ENCODE data around the gene NUPR2.
"Not testable (repeated sequence)": the region's sequence is repeated elsewhere in the genome, so short reads cannot be mapped to it uniquely, and the experiment has no call there.

The NUPR2 gene

DNA sequence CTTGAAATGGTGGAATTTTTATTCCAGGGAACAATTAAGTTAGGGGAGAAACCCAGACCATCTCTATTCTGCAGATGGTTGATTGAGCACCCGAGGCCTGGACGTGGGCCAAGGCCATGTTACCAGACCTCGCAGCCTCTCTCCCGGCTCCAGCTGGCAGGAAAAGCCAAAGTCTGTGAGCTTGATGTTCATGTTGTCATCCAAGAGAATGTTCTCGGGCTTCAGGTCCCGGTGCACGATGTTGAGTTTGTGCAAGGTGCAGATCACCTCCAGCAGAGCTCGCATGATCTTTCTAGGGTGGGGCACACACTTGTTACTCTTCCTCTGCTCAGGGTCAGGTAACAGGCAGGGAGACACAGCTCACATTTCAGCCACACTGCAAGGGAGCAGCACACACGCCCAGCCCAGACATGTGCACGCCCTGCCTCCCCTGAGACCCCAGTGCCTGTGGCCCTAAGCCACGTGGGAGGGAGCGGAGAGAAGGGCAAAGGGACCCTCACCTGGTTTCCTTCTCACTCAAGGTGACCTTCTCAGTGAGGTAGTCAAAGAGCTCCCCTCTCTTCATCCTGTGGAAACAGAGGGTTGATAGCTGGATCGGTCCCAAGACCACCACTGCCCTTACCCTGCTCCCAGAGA is 32.9 kb downstream of the NUPR2 start:
- no peak for DNase-seq

DNA sequence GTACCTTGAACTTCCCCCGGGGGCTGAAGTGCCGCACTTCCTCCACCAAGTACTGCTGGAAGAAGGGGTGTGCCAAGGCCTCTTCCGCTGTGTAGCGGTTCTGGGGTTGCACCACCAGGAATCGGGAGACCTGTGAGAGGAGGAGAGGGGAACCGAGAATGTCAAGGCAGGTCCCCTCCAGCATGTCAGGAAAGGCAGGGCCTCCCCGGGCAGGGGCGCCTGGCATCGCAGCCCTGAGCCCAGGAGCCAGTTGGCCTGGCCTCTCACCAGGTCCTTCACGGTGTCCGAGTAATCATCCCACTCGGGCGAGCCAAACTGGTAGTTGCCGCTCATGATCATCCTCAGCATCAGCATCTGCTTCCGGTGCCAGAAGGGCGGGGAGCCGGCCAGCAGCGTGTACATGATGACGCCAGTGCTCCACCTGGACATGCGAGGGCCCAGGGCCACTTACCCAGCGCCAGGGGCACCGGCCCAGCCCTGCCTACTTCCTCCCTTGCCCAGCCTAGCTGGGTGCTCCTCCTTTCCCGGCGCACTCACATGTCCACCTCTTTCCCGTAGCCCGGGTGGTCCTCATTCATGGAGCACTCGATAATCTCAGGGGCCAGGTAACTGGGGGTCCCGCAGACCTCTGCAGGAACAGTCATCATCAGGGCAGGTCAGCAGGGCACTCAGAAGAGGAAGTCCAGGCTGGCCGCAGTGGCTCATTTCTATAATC is 34.4 kb downstream of the NUPR2 start:
- no peak for DNase-seq

DNA sequence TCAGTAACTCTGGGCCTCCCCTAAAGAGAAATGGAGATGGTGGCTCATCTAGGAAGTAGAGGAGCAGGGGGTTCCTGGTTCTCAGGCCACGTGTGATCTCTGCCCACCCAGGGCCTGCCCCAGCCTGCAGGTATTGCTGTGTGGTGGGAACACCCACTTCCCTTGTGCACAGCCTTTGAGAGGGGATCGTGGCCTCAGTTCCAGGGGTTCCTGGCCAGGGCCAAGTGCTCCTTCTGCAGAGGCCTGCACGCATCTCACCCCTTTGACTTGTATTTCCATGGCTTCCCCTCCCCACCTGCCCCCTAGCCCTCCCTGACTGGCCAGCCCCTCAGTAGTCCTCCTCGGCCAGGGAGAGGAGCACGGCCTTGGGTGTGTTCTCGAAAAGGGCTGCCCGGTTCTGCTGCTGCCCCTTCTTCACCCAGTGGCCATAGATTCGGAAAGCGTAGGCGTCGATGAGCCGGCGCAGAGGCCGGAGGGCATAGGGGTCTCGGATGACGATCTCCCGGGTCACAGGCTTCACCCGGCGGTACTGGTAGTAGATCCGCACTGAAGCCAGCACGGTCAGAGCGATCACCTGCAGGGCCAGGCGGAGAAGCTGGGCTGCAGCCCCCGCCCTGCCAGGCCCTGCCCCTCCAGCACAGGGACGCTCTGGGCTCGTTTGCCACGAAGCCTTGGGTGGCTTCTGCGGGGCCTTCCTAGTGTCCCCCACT is 35.3 kb downstream of the NUPR2 start:
- DNase-seq = not testable (repeated sequence)

DNA sequence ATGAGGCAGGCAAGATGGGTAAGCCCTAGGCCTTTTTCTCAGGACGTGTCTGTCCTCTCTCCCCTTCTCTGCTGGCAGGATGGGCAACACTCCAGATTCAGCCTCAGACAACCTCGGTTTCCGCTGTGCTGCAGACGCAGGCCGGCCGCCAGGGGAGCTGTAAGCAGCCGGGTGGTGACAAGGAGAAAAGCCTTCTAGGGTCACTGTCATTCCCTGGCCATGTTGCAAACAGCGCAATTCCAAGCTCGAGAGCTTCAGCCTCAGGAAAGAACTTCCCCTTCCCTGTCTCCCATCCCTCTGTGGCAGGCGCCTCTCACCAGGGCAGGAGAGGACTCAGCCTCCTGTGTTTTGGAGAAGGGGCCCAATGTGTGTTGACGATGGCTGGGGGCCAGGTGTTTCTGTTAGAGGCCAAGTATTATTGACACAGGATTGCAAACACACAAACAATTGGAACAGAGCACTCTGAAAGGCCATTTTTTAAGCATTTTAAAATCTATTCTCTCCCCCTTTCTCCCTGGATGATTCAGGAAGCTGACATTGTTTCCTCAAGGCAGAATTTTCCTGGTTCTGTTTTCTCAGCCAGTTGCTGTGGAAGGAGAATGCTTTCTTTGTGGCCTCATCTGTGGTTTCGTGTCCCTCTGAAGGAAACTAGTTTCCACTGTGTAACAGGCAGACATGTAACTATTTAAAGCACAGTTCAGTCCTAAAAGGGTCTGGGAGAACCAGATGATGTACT is 36.6 kb downstream of the NUPR2 start:
- DNase-seq = no peak

DNA sequence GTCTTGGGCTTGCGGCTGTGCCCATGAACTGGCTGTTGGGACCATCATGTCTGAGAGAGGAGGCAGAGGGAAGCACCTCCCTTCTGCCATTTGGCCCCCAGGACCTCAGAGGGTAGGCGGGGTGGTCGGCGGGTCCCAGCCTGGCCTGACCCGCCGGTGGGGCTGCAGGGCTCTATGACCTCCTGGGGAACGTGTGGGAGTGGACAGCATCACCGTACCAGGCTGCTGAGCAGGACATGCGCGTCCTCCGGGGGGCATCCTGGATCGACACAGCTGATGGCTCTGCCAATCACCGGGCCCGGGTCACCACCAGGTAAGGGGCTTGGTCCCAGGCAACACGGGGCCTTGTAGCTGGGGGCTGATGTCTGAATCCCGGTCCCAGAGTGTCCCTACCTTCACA is 38.0 kb downstream of the NUPR2 start:
- DNase-seq = no peak

DNA sequence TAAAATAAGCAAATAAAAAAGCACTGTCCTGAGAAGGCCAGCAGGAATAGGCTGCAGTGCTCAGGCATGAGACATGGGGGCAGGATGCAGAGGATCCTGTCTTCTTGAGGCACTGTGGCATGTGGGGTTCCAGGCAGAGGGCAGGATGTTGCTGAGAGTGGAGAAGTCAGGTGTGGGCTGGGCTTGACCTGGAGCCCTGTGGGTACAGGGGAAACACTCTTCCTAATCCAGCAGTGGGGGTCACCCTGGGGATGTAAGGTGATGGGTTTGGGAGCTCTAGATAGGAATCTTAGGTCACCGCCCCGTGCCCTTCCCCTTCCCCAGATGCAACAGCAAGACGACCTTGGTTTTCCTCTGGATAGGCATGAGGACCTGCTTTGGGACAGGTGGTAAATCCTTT is 38.5 kb downstream of the NUPR2 start:
- DNase-seq = no peak

DNA sequence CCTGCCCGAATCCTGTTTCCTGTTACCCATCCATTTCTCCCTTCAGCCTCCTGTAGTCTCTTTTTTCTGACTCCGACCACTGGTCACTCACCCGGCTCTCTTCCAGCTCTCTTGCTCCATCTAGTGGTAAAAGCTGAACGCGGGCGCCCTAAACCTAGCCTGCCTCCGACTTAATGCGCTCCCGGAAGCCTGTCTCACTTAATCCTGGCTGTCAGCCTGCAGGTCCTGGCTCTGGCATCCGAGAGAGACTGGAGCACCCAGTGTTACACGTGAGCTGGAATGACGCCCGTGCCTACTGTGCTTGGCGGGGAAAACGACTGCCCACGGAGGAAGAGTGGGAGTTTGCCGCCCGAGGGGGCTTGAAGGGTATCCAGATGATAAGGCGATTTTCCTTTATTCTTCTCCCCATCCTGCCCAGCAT is 41.8 kb downstream of the NUPR2 start:
- DNase-seq = peak; percentile 63

DNA sequence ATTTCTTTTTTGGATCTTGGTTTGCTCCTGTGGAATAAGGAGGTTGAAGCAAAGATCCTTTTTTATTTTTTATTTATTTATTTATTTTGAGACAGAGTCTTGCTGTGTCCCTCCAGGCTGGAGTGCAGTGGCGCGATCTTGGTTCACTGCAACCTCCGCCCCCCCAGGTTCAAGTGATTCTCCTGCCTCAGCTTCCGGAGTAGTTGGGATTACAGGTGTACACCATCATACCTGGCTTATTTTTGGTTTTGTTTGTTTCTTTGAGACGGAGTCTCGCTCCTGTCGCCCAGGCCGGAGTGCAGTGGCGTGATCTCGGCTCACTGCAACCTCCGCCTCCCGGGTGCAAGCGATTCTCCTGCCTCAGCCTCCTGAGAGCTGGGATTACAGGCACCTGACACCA is 49.8 kb downstream of the NUPR2 start:
- not testable (repeated sequence) for DNase-seq

Data from activated gamma-delta T cell treated with Interleukin-2 at 50 U/mL for 16 hours (primary cell).